AG04450 (cell line): ENCODE data around the gene STIM1. TPM values are rescaled to one million over a fixed set of nuclear protein-coding genes. Genes with fewer than 3 reads are reported as not detected.

Source experiments
- CTCF ChIA-PET: fragments of 300-600, 350-600 bp; formaldehyde crosslinking; extraction: SDS; loops from one replicate; lab custom pipeline; 2022; ENCODE audit warnings: antibody characterized with exemption, inconsistent platforms; lab: Charles Lee
- POLR2A ChIA-PET: fragments of 350-600 bp; formaldehyde crosslinking; extraction: SDS; loops from one replicate; lab custom pipeline; 2021; ENCODE audit warnings: antibody characterized with exemption, inconsistent platforms; lab: Yijun Ruan, JAX
- DNase-seq: peaks from one replicate; pipeline ENCODE4 v3.0.0-alpha.2; 2011; ENCODE audit warnings: low read depth, low spot score
- H3K27ac ChIP-seq: one replicate; pipeline ENCODE4 v1.5.1; 2012; ENCODE audit warnings: low read depth, low read length, control low read depth
- H3K27me3 ChIP-seq: one replicate; pipeline ENCODE4 v1.6.0; 2012; ENCODE audit warnings: low read length; ENCODE audit not compliant: control insufficient read depth, insufficient read depth
- H3K4me3 ChIP-seq: 2 replicates; pipeline ENCODE4 v1.5.1; 2011; ENCODE audit warnings: mild to moderate bottlenecking, low read depth, low read length, control low read depth
- H3K9me3 ChIP-seq: 2 replicates; pipeline ENCODE4 v1.5.1; 2012; ENCODE audit warnings: low read length; ENCODE audit not compliant: control insufficient read depth, insufficient read depth
- polyA plus RNA-seq: library from polyadenylated mRNA; depleted of rRNA; stranded (reverse); fragments of >200 nt; gene quantifications from 2 replicates; pipeline ENCODE4 v1.2.3, GENCODE V29; 2011
- TF ChIP-seq, protein P1 (sequence below): IDR thresholded peaks from 2 replicates; pipeline ENCODE4 v1.5.1; 2011; ENCODE audit warnings: low read depth, low read length, control low read depth, inconsistent platforms

Gene STIM1
- polyA plus RNA-seq, 1 experiment = 23.4 TPM

DNA sequence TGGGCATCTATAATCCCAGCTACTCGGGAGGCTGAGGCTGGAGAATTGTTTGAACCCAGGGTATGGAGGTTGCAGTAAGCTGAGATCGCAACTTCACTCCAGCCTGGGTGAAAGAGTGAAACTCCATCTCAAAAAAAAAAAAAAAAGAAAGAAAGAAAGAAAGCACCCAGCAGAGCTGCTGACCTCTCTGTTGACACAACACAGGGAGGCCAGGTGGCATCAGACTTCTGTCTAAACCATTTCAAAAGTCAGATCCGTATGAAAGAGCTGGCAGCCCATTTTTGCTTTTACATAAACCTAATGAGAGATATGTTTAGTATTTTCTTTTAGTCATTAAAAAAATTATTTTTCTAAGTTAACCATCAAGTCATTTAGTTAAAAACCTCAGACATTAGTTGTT, 174.7 kb downstream of the STIM1 start:
- H3K4me3 ChIP-seq = no peak overlapping the region
- DNase-seq = no peak
- H3K27me3 ChIP-seq = no peaks in the 10 kb centered on the region
- ChIA-PET CTCF (interaction anchor here (0.6 kb wide), 1 partner anchor 177 kb away, joined by 3 read pairs; no protein-coding TSS in a partner anchor), POLR2A (no interaction called here)
- TF ChIP-seq, protein P1, sequence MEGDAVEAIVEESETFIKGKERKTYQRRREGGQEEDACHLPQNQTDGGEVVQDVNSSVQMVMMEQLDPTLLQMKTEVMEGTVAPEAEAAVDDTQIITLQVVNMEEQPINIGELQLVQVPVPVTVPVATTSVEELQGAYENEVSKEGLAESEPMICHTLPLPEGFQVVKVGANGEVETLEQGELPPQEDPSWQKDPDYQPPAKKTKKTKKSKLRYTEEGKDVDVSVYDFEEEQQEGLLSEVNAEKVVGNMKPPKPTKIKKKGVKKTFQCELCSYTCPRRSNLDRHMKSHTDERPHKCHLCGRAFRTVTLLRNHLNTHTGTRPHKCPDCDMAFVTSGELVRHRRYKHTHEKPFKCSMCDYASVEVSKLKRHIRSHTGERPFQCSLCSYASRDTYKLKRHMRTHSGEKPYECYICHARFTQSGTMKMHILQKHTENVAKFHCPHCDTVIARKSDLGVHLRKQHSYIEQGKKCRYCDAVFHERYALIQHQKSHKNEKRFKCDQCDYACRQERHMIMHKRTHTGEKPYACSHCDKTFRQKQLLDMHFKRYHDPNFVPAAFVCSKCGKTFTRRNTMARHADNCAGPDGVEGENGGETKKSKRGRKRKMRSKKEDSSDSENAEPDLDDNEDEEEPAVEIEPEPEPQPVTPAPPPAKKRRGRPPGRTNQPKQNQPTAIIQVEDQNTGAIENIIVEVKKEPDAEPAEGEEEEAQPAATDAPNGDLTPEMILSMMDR = no peak
- peaks cover 4% of the 10 kb centered on the region; the same call in 1 of the 2 replicates for H3K9me3 ChIP-seq
- no peak overlapping the region for H3K27ac ChIP-seq

DNA sequence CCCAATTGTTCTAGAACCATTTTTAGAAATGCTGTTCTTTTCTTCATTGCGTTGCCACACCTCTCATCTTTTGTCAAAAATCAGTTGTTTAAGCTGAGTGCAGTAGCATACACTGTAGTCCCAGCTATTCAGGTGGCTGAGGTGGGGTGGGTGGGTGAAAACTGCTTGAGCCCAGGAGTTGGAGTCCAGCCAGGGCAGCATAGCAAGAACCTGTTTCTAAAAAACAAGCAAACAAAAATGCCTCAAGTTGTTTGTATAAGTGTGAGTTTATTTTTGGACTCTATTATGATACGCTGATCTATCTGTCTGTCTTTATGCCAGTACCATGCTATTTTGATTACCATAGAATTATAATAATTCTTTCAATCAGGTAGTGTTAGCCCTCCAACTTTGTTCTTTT, 176.6 kb downstream of the STIM1 start:
- no peaks in the 10 kb centered on the region for H3K27me3 ChIP-seq
- TF ChIP-seq, protein P1 = no peak
- CTCF ChIA-PET = interaction anchor here (0.6 kb wide), 1 partner anchor 41 kb away, joined by 3 read pairs; no protein-coding TSS in a partner anchor
- peaks cover 4% of the 10 kb centered on the region; the same call in 1 of the 2 replicates for H3K9me3 ChIP-seq
- DNase-seq = no peak
- POLR2A ChIA-PET = no interaction called here
- H3K27ac ChIP-seq = no peak overlapping the region
- no peak overlapping the region for H3K4me3 ChIP-seq

DNA sequence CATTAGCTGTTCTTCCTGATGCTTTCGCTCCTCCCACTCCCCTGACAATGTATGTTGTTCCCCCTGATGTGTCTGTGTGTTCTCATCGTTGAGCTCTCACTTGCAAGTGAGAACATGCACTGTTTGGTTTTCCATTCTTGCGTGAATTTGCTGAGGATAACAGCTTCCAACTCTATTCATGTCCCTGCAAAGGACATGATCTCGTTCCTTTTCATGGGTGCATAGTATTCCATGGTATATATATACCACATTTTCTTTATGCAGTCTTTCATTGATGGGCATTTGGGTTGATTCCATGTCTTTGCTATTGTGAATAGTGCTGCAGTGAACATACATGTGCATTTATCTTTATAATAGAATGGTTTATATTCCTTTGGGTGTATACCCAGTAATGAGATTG, 180.5 kb downstream of the STIM1 start:
- Histone ChIP-seq H3K27me3 (no peaks in the 10 kb centered on the region), H3K9me3 (peaks cover 4% of the 10 kb centered on the region; the same call in 1 of the 2 replicates), H3K27ac (no peak overlapping the region), H3K4me3 (no peak overlapping the region)
- TF ChIP-seq, protein P1 = no peak
- ChIA-PET CTCF (no interaction called here), POLR2A (no interaction called here)
- DNase-seq = no peak

DNA sequence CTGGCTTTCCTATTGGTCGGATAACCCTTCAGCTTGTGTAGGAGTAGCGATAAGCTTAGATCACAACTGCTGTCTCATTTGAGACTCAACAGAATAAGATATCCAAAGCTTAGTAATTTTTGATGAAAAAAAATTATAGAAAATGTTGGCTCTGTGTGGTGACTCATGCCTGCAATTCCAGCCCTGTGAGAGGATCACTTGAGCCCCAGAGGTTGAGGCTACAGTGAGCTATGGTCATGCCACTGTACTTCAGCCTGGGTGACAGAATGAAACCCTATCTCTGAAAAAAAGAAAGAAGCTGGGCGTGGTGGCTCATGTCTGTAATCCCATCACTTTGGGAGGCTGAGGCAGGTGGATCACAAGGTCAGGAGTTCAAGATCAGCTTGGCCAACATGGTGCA, 183.5 kb downstream of the STIM1 start:
- Histone ChIP-seq H3K4me3 (no peak overlapping the region), H3K9me3 (no peaks in the 10 kb centered on the region), H3K27ac (no peak overlapping the region), H3K27me3 (no peaks in the 10 kb centered on the region)
- ChIA-PET CTCF (interaction anchor here (0.8 to 2.5 kb wide), 5 partner anchors 15 to 197 kb away, joined by 3 to 19 read pairs (median 9); no protein-coding TSS in a partner anchor), POLR2A (interaction anchor here (0.6 to 1.9 kb wide), 2 partner anchors 19 to 59 kb away, joined by 3 to 5 read pairs; no protein-coding TSS in a partner anchor)
- TF ChIP-seq, protein P1 = no peak
- DNase-seq = no peak

DNA sequence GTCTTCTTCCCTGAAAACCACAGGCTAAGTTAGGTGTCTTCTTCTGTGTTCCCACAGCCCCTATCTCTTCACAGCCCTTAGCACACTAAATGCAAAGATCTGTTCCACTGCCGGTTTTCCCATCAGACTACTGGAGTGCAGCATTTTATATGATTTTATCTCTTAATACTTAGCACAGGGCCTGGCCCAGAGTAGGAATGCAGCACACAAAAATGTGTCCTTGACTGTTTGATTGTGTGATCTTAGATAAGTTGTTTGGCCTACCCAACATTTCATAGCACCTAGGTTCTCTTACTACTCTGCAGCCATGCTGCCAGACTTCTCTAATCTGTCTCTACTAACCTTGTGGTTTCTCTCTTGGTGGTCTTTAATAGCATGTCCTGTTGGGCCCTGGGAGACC, 185.0 kb downstream of the STIM1 start:
- Histone ChIP-seq H3K27me3 (no peaks in the 10 kb centered on the region), H3K4me3 (no peak overlapping the region), H3K9me3 (no peaks in the 10 kb centered on the region), H3K27ac (no peak overlapping the region)
- DNase-seq = no peak
- ChIA-PET POLR2A (no interaction called here), CTCF (no interaction called here)
- TF ChIP-seq, protein P1 = no peak
